Thoracic aorta (tissue), 2 donors: ENCODE results near the gene C14orf39. TPM values are rescaled to one million over a fixed set of nuclear protein-coding genes. Genes with fewer than 3 reads are reported as not detected.

ENCODE experiments used
- ATAC-seq: fragments of 150-250 bp; one replicate; pipeline ENCODE4 v1.8.0; 2017; ENCODE audit warnings: low read depth; ENCODE audit not compliant: insufficient number of reproducible peaks, low FRiP score
- DNase-seq: peaks from one replicate; pipeline ENCODE4 v3.0.0-alpha.2; 2020; ENCODE audit warnings: low spot score
- H3K27ac ChIP-seq, 2 donors: fragments of 200-600 bp; sonication (generic); 1 replicate in 1 of 2; 2 replicates in 1 of 2; pipeline ENCODE4 v1.5.1; 2016; ENCODE audit warnings: mild to moderate bottlenecking in 2 of 2, moderate library complexity in 2 of 2
- H3K27me3 ChIP-seq: fragments of 200-600 bp; sonication (generic); replicated peaks from 2 replicates; pipeline ENCODE4 v1.6.0; 2016; ENCODE audit warnings: mild to moderate bottlenecking; ENCODE audit not compliant: insufficient read depth
- H3K36me3 ChIP-seq: fragments of 200-600 bp; sonication (generic); one replicate; pipeline ENCODE4 v1.5.1; 2016
- H3K4me1 ChIP-seq, 2 donors: fragments of 200-600 bp; sonication (generic); 1 replicate in 1 of 2; 2 replicates in 1 of 2; pipeline versions ENCODE4 v1.5.1 to v1.6.0; 2016; ENCODE audit warnings: low read depth in 2 of 2, mild to moderate bottlenecking in 1 of 2; ENCODE audit not compliant: control insufficient read depth in 1 of 2
- H3K4me3 ChIP-seq: fragments of 200-600 bp; sonication (generic); 2 replicates; pipeline ENCODE4 v1.5.1; 2016; ENCODE audit warnings: mild to moderate bottlenecking
- H3K9me3 ChIP-seq: fragments of 200-600 bp; sonication (generic); 2 replicates; pipeline ENCODE4 v1.5.1; 2016
- total RNA-seq, 2 donors: library from RNA; depleted of rRNA; stranded (reverse); fragments of >200 nt; gene quantifications; one replicate each; pipeline versions ENCODE4 v1.1.0 to v1.2.3, GENCODE V29; 2016
- TF ChIP-seq, protein P1 (sequence below): fragments of 200-600 bp; sonication (generic); IDR thresholded peaks from one replicate; pipeline ENCODE4 v1.5.1; 2019; ENCODE audit warnings: antibody characterized with exemption

C14orf39 gene
- total RNA-seq, 2 donors from 2014 or later = not detected

DNA sequence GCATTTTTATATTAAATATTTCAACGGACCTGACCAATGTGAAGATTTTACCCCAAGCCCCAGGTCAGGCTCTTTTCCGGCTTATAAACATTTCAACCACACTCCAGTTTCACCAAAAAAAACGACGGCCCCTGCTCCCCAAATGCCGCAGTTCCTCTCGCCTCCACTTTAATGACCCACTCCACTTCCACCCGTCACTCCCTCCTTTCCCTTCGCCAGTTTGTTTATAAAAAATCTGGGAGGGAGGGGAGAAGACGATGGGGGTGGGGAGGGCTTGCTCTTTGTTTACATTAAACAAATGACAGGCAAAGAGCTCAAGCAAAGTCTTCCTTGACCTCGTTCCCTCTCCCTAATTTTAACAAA is 28.5 kb upstream of the C14orf39 start:
- no peak overlapping the region for H3K27ac ChIP-seq
- no peaks in the 10 kb centered on the region for H3K9me3 ChIP-seq
- peaks cover 6 to 35% of the 10 kb centered on the region in 2 donors for H3K4me1 ChIP-seq
- peak overlapping the region; percentile 63 for H3K4me3 ChIP-seq
- DNase-seq = no peak
- TF ChIP-seq, protein P1, sequence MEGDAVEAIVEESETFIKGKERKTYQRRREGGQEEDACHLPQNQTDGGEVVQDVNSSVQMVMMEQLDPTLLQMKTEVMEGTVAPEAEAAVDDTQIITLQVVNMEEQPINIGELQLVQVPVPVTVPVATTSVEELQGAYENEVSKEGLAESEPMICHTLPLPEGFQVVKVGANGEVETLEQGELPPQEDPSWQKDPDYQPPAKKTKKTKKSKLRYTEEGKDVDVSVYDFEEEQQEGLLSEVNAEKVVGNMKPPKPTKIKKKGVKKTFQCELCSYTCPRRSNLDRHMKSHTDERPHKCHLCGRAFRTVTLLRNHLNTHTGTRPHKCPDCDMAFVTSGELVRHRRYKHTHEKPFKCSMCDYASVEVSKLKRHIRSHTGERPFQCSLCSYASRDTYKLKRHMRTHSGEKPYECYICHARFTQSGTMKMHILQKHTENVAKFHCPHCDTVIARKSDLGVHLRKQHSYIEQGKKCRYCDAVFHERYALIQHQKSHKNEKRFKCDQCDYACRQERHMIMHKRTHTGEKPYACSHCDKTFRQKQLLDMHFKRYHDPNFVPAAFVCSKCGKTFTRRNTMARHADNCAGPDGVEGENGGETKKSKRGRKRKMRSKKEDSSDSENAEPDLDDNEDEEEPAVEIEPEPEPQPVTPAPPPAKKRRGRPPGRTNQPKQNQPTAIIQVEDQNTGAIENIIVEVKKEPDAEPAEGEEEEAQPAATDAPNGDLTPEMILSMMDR = no peak
- no peak for ATAC-seq
- no peaks in the 10 kb centered on the region for H3K36me3 ChIP-seq
- peaks cover 23% of the 10 kb centered on the region for H3K27me3 ChIP-seq

DNA sequence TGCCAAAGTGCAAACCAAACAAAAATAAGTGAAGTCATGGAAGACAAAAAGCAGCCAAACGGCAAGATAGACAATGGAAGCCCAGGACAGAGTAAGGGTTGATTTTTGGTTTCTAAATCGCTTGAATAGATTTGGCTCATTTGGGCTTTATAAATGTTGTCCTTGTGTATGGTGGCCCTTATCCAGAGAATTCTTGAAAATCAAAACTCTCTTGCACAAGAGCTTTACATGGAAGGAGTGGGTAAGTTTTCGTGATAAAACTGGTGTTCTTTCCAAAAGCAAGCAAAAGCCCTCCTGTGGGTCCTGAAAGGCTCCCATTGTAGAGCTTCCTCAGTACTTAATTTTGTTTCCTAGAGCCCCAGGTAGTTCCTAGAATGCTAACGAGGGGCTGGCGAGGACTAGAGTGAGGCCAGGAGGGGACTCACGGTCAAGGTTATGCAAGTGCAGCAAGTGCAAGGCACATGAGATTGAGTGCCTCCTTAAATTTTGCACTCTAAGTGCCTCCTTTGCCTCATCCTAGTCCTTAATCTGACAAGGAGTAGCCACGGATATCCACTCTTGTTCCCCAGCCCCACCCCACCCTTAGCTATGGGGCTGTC is 27.2 kb upstream of the C14orf39 start:
- Histone ChIP-seq H3K4me1 (peaks cover 6 to 39% of the 10 kb centered on the region in 2 donors), H3K27me3 (peaks cover 31% of the 10 kb centered on the region)

DNA sequence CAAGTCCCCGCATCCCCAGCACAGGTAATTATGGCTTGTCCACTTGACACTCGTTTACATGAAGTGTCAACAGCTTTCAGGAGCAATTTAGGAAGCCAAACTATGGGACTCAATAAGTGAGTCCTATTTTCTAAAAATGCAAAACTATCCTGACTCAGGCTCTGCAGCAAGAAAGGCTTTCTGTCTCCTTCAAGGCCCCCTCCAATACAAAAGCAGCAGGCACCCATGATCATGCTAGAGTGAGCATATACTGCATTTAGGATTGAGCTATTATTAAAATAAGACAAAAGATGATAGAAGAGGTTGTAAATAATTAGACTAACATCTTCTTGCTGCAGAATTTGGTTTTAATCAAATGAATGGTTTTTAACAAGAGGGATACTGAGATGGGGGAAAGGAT is 26.3 kb upstream of the C14orf39 start:
- Histone ChIP-seq H3K9me3 (no peaks in the 10 kb centered on the region), H3K36me3 (no peaks in the 10 kb centered on the region), H3K4me1 (peaks cover 6 to 43% of the 10 kb centered on the region in 2 donors), H3K27me3 (peaks cover 38% of the 10 kb centered on the region), H3K27ac (no peak overlapping the region), H3K4me3 (no peak overlapping the region)
- DNase-seq (no peak), ATAC-seq (no peak)
- TF ChIP-seq, protein P1 = no peak

More for the DNA sequence above, 27.2 kb upstream of the C14orf39 start:
- ATAC-seq (no peak), DNase-seq (no peak)
- Histone ChIP-seq H3K9me3 (no peaks in the 10 kb centered on the region), H3K36me3 (no peaks in the 10 kb centered on the region), H3K4me3 (no peak overlapping the region), H3K27ac (no peak overlapping the region)
- TF ChIP-seq, protein P1 = no peak

DNA sequence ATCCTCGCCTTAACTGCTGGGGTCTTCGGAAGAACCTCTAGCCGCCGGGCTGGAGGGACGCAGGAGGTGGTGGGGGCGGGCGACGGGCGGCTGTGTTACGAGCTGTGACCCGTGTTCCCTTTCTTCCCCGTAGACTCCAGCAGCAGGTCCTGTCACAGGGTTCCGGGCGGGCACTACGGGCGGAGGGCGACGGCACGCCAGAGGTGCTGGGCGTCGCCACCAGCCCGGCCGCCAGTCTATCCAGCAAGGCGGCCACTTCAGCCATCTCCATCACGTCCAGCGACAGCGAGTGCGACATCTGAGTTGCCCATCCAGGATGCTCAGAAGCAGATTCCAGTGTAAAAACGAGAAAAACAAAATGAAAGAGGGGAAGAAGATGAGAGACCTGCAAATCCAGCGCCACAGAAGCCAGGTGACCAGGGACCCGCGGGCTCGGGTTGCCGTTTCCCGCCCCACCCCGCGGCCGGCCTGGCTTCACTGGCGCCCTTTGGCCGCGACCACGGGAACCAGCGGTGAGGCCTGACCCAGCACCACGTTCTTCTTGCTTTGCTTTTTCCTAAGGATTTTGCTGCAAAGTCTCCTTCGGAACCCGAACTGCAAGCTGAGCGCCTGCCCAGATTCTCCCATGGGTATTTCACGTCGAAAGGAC is 25.2 kb upstream of the C14orf39 start:
- Histone ChIP-seq H3K4me1 (peaks cover 6 to 47% of the 10 kb centered on the region in 2 donors), H3K27ac (no peak overlapping the region), H3K4me3 (peak overlapping the region; percentile 44), H3K9me3 (no peaks in the 10 kb centered on the region), H3K36me3 (no peaks in the 10 kb centered on the region), H3K27me3 (peaks cover 44% of the 10 kb centered on the region)
- no peak for ATAC-seq
- TF ChIP-seq, protein P1 = no peak
- no peak for DNase-seq

DNA sequence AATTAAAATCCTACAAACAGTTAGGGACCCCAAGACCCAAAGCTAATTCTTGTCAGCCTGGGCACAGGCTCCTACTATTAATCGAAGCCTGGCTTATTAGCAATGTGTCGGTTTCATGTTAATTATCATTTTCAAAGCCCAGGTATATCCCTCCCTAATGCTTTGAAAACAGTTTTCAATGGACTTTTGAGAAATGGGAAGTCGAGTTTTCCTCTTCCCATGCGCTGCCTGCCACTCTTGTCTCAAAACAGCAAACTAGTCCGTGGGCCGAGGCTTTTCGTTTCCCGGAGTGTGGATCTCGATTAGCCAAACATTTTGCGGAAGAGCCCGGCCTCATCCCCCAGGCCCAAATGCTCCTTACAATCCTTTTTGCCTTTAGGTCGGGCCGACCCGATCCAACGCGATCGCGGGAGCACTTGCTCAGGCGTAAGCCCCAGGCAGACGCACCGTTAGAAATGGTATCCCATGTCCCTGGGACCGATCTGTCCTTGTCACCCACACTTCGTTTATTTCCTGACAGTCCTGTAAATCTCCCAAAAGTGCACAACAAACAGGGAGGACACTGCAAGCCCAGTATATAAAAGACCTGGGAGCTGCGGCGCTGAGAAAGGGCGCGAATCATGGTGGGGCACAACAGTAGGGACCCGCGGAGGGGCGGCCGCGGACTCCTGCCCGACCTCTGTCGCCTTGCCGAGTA is 24.5 kb upstream of the C14orf39 start:
- DNase-seq = no peak
- Histone ChIP-seq H3K4me3 (peak overlapping the region; percentile 22), H3K36me3 (no peaks in the 10 kb centered on the region), H3K4me1 (peaks cover 5 to 46% of the 10 kb centered on the region in 2 donors), H3K27ac (no peak overlapping the region), H3K9me3 (no peaks in the 10 kb centered on the region), H3K27me3 (peaks cover 41% of the 10 kb centered on the region)
- TF ChIP-seq, protein P1 = no peak
- no peak for ATAC-seq
